ENCODE results near the gene MBNL1. TPM values are rescaled to one million over a fixed set of nuclear protein-coding genes. Genes with fewer than 3 reads are reported as not detected.

The MBNL1 gene
- total RNA-seq, 1 experiment from 2014 or later: 139 TPM

DNA sequence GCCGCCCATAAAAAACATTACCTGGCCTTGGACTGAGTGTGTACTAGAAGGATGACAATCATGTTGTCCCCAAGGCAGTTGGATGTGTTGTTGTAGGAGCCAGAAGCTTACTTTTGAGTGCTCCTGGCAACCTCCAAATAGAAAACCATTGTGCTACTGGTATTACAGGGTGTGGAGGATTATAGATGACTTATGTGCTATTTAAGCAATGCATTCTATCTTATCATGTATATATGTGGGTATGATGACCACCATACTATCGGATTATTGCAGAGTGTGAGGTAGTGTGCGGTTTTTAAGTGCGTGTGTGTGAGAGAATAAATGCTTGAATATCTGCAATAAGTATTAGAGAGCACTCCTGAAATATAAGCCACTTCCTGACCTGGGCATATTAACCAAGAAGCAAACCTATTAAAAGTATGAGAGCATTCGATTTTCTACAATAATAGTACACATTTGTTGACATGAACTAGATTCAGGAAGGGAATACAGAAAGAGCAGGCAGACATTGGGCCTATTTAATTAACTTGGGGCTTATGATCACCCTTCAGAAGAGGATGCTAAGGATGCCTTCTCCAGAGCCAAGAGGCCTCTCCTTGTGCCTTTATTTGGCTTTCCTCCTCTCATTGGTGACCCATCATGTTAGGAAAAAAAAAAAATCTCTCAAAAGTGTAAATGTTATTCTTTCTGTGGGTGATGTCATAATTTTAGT lies 11.7 kb upstream of the MBNL1 start:
- Mint-ChIP-seq H3K27me3 (ENCODE audit: insufficient read depth, unreplicated experiment) (no peaks in the 10 kb centered on the region), H3K9me3 (ENCODE audit: unreplicated experiment) (no peaks in the 10 kb centered on the region), H3K27ac (ENCODE audit: low read depth, unreplicated experiment) (peak overlapping the region; percentile 40), H3K4me1 (ENCODE audit: insufficient read depth, unreplicated experiment) (peaks cover 7% of the 10 kb centered on the region), H3K4me3 (ENCODE audit: unreplicated experiment) (no peak overlapping the region), H3K36me3 (ENCODE audit: insufficient read depth, unreplicated experiment) (no peaks in the 10 kb centered on the region)
- DNase-seq (ENCODE audit: unreplicated experiment): no peak
- TF ChIP-seq, protein P1, sequence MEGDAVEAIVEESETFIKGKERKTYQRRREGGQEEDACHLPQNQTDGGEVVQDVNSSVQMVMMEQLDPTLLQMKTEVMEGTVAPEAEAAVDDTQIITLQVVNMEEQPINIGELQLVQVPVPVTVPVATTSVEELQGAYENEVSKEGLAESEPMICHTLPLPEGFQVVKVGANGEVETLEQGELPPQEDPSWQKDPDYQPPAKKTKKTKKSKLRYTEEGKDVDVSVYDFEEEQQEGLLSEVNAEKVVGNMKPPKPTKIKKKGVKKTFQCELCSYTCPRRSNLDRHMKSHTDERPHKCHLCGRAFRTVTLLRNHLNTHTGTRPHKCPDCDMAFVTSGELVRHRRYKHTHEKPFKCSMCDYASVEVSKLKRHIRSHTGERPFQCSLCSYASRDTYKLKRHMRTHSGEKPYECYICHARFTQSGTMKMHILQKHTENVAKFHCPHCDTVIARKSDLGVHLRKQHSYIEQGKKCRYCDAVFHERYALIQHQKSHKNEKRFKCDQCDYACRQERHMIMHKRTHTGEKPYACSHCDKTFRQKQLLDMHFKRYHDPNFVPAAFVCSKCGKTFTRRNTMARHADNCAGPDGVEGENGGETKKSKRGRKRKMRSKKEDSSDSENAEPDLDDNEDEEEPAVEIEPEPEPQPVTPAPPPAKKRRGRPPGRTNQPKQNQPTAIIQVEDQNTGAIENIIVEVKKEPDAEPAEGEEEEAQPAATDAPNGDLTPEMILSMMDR (IDR thresholded peaks at IDR 0.05; ENCODE audit: unreplicated experiment): no peak
- CTCF ChIA-PET: interaction anchor here (0.6 kb wide), 2 partner anchors 184 to 241 kb away, joined by 3 read pairs; no protein-coding TSS in a partner anchor
- intact Hi-C loops (cut with micrococcal nuclease): no loop called here
- BruUV-seq (replicated peaks): no TSS peak
- POLR2A ChIA-PET: interaction anchor here (1.0 to 2.5 kb wide), 6 partner anchors 11 to 136 kb away, joined by 3 to 47 read pairs (median 4); partner anchors contain the start of gene MBNL1

DNA sequence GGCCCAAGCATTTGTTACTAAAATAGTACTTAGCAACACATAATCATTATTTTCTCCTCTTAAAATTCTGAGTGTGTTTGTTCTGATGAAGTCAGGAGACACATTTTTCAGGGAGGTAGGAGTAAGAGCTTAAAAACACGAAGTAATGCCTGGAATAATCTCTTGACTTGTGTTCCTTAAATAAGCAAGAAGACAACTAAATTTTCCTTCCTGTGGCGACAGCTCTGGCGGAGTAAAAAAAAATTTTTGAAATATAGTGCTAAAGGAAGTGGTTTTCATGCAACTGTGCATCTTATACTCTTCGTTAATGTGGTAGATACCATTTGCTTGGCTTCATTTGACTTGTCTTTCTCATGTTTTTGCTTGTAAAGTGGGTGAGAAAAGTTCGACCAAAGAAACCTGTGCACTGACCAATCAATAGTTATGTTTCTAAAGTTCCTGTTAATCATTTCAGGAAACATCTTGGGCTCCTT lies 11.1 kb upstream of the MBNL1 start:
- no peaks in the 10 kb centered on the region for H3K36me3 Mint-ChIP-seq (ENCODE audit: insufficient read depth, unreplicated experiment)
- peaks cover 7% of the 10 kb centered on the region for H3K4me1 Mint-ChIP-seq (ENCODE audit: insufficient read depth, unreplicated experiment)
- intact Hi-C loops (cut with micrococcal nuclease): no loop called here
- no TSS peak for BruUV-seq (replicated peaks)
- H3K27me3 Mint-ChIP-seq (ENCODE audit: insufficient read depth, unreplicated experiment): no peaks in the 10 kb centered on the region
- DNase-seq (ENCODE audit: unreplicated experiment): no peak
- ChIA-PET CTCF (no interaction called here), POLR2A (interaction anchor here (0.6 to 2.5 kb wide), 8 partner anchors 11 to 137 kb away, joined by 3 to 47 read pairs (median 4); partner anchors contain the start of gene MBNL1)
- H3K4me3 Mint-ChIP-seq (ENCODE audit: unreplicated experiment): no peak overlapping the region
- H3K27ac Mint-ChIP-seq (ENCODE audit: low read depth, unreplicated experiment): peak overlapping the region; percentile 40
- no peaks in the 10 kb centered on the region for H3K9me3 Mint-ChIP-seq (ENCODE audit: unreplicated experiment)
- TF ChIP-seq, protein P1 (IDR thresholded peaks at IDR 0.05; ENCODE audit: unreplicated experiment): no peak

DNA sequence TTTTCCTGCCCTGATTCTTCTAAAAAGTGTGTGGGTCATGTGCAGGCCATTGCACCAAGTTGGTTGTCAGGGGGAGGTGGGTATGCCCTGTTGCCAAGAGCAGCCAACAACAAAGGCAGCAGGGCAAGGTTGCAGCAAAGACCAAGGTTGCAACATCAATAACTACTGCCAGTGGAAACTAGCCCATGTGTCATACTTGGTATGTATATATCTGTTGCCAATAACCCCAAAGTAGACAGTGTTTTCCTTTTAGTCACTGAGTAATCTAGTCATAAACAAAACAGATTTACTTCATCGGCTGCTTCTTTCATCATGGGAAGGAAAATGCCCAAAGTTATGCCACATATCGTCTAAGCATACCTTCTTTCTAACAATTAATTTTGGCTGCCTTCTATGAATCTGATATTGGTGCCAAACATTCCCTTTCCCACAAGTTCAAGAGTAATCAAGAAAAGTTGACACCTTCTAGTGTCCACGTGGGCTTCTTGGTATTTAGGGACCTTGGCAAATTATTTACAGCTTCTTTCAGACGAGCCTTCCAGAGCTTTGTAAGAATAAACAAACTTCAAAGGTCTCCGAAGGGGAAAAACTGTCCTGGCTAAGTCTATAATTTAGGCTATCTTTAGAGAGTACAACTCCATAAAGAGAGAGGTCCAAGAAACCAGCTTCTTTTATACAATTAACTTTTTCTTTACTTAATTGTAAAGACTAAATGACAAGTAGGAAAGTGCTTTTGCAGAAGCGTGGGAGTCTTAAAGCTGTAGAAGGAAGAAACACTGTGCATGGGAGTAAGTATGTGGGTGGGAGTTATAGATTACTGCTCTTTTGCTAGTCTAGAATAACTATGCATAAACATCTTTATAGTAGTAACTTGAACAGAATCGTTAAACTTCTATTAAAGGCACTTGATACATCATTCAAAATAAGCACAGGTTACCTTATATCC lies 10.0 kb upstream of the MBNL1 start:
- H3K4me3 Mint-ChIP-seq (ENCODE audit: unreplicated experiment): peak overlapping the region; percentile 41
- peaks cover 7% of the 10 kb centered on the region for H3K4me1 Mint-ChIP-seq (ENCODE audit: insufficient read depth, unreplicated experiment)
- TSS peak; percentile 98 for BruUV-seq (replicated peaks)
- no peaks in the 10 kb centered on the region for H3K27me3 Mint-ChIP-seq (ENCODE audit: insufficient read depth, unreplicated experiment)
- TF ChIP-seq, protein P1 (IDR thresholded peaks at IDR 0.05; ENCODE audit: unreplicated experiment): no peak
- H3K27ac Mint-ChIP-seq (ENCODE audit: low read depth, unreplicated experiment): peak overlapping the region; percentile 76
- ChIA-PET CTCF (interaction anchor here (0.6 to 1.1 kb wide), 4 partner anchors 28 to 121 kb away, joined by 3 to 4 read pairs (median 4); no protein-coding TSS in a partner anchor), POLR2A (interaction anchor here (0.5 to 2.5 kb wide), 14 partner anchors 10 to 966 kb away, joined by 3 to 47 read pairs (median 4); partner anchors contain the start of gene MBNL1)
- DNase-seq (ENCODE audit: unreplicated experiment): peak; percentile 98
- intact Hi-C loops (cut with micrococcal nuclease): no loop called here
- no peaks in the 10 kb centered on the region for H3K36me3 Mint-ChIP-seq (ENCODE audit: insufficient read depth, unreplicated experiment)
- no peaks in the 10 kb centered on the region for H3K9me3 Mint-ChIP-seq (ENCODE audit: unreplicated experiment)

Data from MCF 10A (cell line).